Fibroblast of pulmonary artery (primary cell): ENCODE results near the gene SYT8.

ENCODE experiments used
- DNase-seq: peaks from one replicate; pipeline ENCODE4 v3.0.0-alpha.2; 2010; ENCODE audit warnings: low read depth
- H3K4me3 ChIP-seq: replicated peaks from 2 replicates; pipeline ENCODE4 v1.5.1; 2011; ENCODE audit warnings: low read depth, mild to moderate bottlenecking, control low read depth, low read length, moderate library complexity
- CTCF ChIP-seq: IDR thresholded peaks from 2 replicates; pipeline ENCODE4 v1.5.1; 2011; ENCODE audit warnings: mild to moderate bottlenecking, control low read depth, low read length, inconsistent platforms; ENCODE audit errors: missing control alignments

SYT8 gene

GRCh38 chr11:1858576-1858975 lies 23.8 kb downstream of the SYT8 start:
- no peak overlapping the region for H3K4me3 ChIP-seq
- no peak for TF ChIP-seq CTCF
- DNase-seq, result no peak

- TF ChIP-seq CTCF, result no peak
- no peak overlapping the region for H3K4me3 ChIP-seq
- DNase-seq, result no peak
These were observed 24.2 kb downstream of the SYT8 start for GRCh38 chr11:1859004-1859403.

GRCh38 chr11:1860108-1860507 lies 25.3 kb downstream of the SYT8 start:
- no peak overlapping the region for H3K4me3 ChIP-seq
- TF ChIP-seq CTCF, result no peak
- no peak for DNase-seq

GRCh38 chr11:1861435-1862411 lies 26.9 kb downstream of the SYT8 start:
- no peak for DNase-seq
- no peak overlapping the region for H3K4me3 ChIP-seq
- TF ChIP-seq CTCF, result no peak

GRCh38 chr11:1862588-1863351 lies 28.0 kb downstream of the SYT8 start:
- no peak overlapping the region for H3K4me3 ChIP-seq
- no peak for TF ChIP-seq CTCF
- peak; percentile 21 for DNase-seq

GRCh38 chr11:1863352-1864216 lies 28.8 kb downstream of the SYT8 start:
- H3K4me3 ChIP-seq, result no peak overlapping the region
- peak; percentile 86 for DNase-seq
- TF ChIP-seq CTCF, result no peak
